Fibroblast of skin of left quadriceps (primary cell): ENCODE results near the gene ZCCHC8.
"Not testable (repeated sequence)": the region's sequence is repeated elsewhere in the genome, so short reads cannot be mapped to it uniquely, and the experiment has no call there.

ENCODE experiments used
- DNase-seq, 2 experiments: peaks; one replicate each; pipeline ENCODE4 v3.0.0-alpha.2; 2013; ENCODE audit warnings: low read depth in 2 of 2

Gene ZCCHC8

DNA sequence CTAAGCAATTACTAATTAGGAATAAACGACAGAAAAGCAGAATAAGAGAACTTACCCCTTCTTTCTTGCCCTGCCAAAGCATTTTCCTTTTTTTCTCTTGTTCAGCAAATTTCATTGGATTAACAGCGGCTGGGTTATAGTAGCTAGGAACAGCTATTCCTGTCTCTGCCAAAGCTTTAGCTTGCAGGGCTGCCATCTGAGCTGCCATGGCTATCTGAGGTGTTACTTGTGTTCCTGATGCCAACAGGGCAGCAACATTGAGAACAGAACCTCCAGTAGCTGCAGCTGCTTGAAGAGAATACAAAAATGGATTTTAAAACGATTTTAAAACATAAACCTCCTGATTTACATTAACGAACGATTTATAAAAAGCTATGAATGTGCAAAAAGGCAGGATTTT lies 7.4 kb upstream of the ZCCHC8 start:
- DNase-seq, result no peak

DNA sequence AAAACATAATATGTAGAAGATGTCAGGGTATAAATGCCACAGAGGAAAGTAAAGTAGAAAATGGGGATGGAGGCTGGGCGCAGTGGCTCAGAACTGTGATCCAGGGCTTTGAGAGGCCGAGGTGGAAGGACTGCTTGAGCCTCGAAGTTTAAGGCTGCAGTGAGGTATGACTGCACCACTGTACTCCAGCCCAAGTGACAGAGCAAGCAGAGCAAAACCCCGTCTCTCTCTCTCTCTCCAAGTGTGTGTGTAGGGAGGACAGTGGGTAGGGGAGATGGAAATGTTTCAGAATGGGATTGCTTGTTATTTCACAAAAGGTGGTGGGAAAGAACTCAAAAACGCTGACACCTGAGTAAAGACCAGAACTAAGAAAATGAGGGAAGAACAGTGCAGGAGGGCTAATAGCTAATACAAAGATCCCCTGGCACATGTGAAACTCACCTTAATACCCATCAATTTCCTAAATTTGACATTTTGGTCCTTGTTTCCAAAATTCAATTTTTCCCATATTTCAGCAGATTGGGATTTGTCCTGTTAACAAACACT lies 5.7 kb upstream of the ZCCHC8 start:
- DNase-seq, result no peak

DNA sequence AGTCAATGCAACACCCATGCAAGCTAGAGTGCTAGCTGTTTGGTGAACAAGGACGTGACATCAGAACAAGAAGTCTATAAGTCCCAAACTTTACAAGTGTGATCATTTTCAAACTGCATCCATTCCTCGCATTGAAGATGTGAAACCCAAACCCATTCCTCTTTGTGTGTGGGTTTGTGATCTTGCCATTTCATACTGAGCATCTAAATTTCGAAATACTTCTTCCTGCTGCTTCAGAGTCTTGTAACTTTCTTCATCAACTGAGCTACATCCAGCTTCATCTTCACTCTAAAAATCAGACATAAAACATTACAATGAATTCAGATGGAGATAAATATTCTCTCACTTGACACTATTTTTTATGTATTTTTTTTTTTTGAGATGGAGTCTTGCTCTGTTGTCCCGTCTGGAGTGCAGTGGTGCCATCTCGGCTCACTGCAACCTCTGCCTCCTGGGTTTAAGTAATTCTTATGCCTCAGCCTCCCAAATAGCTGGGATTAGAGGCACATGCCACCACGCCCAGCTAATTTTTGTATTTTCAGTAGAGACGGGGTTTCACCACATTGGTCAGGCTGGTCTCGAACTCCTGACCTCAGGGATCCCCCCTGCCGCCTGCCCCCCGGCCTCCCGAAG lies 4.8 kb upstream of the ZCCHC8 start:
- DNase-seq, result no peak

DNA sequence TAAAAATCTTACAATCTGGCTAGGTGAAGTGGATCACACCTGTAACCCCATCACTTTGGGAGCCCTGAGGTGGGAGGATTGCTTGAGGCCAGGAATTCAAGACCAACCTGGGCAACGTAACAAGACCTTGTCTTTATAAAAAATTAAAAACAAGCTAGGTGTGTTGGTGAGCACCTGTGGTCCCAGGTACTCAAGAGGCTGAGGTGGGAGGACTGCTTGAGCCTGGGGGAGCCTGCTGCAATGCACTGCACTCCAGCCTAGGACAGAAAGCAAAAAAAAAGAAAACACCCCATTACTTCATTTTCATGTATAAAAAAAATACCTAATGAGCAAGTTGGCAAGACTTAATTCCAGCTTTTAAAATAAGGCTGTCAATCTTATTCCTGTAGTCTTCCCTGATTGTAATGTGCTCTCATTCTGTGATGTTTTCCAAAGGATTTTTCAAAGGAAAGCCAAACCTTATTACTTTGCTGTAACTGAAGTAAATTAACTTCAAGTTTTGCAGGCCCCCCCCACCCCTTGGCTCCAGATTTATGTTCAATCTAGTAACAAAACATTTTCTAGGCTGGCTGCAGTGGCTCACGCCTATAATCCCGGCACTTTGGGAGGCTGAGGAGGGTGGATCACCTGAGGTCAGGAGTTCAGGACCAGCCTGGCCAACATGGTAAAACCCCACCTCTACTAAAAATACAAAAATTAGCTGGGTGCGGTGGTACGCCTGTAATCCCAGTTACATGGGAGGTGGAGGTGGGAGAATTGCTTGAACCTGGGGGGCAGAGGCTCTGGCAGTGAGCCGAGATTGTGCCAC lies 3.3 kb upstream of the ZCCHC8 start:
- no peak for DNase-seq

DNA sequence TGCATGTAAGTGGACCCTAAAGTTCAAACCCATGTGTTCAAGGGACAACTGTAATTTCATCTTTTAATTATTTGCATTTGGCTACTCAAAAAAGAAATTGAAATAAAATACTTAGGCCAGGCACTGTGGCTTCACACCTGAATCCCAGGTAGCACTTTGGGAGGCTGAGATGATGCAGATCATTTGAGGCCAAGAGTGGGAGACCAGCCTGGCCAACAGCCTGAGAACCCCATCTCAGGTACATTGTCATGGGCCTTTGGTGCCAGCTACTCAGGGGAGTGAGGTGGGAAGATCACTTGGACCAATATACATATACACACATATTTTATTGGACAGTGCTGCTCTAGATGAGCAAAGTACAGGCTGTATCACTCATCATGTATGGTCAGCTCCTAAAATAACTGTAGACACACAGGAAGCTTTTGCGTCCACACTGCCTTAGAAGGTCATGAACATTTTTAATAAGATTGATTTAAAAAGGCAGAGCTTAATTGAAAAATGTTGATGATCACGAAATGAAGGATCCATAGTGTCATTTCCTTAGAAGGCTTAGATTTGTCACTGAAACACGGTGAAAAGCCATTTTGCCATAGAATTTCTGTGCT lies 2.5 kb upstream of the ZCCHC8 start:
- no peak for DNase-seq

DNA sequence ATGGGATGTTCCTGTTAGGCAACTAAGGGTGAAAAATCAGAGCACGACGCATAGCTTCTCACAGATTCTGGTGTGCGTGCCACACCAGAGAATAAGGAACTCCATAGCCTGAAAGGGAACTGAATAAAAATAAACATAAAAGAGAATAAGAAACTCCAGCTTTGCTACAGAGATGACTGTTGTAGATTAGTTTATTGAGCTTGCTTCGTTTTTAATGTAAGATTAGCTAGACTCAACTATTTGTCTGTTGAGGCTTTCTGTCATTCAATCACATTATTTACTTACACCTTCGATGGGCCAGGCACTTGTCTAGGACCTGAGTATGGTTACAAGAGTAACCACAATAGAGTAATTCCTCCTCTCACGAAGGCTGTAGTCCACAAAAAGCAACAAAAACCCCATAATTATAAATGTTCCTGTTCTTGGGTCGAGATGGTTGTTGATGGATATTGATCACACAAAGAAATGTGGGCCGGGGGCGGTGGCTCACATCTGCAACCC lies 807 bp upstream of the ZCCHC8 start:
- no peak for DNase-seq

DNA sequence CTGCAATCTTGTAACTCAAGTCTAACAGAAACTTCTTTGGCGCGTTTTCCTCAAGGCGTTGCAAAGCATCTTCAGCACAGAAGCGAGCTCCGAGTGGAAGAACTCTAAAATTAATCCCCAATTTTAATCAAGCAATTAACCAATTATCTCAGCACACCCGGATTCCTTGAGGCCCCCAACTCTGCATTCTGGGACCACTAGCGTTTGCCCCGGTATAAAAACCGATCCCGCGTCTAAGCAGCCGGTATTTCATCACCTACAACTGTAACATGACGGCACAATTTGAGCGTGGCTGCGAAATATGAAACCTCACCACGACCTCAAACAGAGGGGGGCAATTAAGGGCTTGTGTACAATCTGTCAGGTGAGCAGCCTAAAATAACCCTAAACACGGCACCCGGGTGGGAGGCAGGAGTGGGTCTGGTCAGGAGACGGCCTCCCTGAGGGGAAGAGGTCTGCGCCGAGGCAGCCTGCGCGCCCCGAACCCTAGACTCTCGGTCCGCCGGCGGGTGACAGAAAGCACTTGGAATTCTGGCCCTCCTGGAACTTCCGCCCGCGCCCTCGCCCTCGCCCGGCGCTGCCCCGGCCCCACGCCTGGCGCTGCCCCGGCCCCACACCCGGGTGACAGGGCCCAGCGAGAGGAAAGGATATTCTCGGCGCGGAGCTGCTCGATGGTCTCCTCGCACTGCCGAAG lies 594 bp downstream of the ZCCHC8 start:
- peak; percentile 27 to 37 for DNase-seq

DNA sequence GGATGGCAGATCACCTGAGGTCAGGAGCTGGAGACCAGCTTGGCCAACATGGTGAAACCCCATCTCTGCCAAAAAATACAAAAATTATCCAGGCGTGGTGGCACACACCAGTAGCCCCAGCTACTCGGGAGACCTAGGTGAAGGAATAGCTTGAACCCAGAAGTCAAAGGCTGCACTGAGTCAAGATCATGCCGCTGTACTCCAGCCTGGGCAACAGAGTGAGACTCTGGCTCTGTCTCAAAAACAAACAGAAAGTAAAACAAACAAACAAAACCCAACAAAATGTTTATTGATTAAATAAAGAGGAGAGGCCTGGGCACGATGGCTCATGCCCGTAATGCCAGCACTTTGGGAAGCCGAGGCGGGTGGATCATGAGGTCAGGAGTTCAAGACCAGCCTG lies 5.5 kb downstream of the ZCCHC8 start:
- DNase-seq, result no peak

DNA sequence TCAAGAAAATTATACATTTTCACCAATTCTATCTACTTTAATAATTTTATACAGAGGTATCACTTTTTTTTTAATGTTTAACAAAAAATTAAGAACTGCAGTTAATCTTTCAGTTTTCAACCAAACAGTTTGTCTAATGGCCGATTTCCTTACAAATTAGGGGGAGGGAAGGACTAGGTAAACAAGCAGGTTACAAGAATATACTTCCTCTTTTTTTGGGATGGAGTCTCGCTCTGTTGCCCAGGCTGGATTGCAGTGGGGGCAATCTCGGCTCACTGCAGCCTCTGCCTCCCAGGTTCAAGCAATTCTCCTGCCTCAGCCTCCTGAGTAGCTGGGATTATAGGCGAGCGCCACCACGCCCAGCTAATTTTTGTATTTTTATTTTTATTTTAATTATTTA lies 7.5 kb downstream of the ZCCHC8 start:
- DNase-seq, result not testable (repeated sequence)

DNA sequence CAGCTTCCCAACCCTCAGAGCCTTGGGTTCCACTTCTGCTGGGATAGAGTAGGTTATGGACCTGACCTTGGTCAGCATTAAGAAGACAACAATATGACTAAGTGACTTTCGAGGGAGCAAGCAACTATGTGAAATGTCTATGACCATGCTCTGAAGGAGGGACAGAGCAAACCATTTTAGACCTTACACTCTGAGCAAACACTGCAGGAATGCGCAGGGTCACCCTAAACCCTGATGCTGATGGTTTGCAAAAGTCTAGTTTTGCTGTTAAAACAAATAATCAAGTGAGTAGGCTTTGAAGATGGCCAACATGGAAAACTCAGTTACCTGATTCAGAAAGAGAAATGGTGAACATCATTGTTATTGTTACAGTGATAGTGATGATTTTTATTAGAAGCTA lies 8.7 kb downstream of the ZCCHC8 start:
- DNase-seq, result no peak

DNA sequence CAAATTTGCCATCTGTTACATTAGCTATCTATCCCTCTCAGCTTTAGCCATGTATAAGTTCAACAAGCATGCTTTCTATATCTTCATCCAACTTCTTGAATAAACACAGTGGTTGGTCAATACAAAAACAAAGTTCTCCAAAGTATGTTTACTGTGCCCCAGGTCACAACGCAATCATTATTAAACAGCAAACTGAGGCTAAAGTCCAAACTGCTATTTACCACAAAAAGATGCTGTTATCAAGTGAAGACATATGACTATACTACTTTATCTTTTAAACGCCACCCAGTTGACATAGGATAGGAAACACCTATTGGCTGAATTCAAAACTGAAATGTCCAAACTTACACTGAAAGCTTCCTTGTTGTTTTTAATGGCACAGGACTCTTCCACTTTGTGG lies 11.7 kb downstream of the ZCCHC8 start:
- no peak for DNase-seq

DNA sequence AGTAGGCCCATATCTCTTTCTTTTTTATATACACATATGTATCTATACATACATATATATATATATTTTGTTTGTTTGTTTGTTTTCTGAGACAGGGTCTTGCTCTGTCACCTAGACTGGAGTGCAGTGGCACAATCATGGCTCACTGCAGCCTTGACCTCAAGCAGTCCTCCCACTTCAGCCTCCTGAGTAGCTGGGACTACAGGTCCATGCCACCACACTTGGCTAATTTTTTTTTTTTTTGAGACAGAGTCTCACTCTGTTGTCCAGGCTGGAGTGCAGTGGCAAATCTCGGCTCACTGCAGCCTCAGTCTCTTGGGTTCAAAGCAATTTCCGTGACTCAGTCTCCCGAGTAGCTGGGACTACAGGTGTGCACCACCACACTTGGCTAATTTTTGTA lies 12.9 kb downstream of the ZCCHC8 start:
- DNase-seq, result not testable (repeated sequence)

DNA sequence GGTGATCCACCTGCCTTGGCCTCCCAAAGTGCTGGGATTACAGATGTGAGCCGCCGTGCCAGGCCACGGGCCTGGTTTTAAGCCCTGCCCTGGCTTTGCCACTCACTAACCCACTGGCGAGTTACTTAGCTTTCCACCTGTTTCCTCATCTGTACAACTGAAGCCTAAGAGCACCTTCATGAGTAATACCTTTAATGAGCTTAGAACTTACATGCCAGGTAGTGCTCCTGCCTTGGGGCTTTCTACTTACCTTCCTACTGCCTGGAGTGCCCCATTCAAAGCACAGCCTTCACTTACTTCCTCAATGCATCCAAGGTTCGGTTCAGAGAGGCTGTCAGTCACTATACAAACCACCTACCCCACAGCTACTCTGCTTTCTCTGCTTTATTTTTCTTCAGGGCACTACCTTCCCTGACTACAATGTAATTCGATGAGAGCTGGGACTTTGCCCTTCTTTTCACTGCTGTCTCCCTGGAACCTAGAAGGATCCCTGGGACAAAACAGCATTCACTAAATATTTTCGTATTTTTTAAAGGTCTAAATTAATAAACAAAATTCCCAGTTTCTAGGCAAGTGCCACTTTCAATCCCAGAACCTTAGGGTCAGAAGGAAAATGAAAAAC lies 13.8 kb downstream of the ZCCHC8 start:
- DNase-seq, result no peak

DNA sequence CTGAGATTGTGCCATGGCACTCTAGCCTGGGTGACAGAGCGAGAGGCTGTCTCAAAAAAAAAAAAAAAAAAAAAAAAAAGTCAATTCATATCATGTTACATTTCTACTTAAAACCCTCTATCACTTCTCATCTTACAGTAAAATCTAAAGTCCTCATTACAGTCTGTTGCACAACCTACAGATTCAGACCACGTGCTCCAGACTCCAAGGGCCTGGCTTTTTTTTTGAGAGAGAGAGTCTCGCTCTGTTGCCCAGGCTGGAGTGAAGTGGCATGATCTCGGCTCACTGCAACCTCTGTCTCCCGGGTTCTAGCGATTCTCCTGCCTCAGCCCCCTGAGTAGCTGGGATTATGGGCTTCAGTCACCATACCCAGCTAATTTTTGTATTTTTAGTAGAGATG lies 14.4 kb downstream of the ZCCHC8 start:
- peak; percentile 24 to 39 for DNase-seq

DNA sequence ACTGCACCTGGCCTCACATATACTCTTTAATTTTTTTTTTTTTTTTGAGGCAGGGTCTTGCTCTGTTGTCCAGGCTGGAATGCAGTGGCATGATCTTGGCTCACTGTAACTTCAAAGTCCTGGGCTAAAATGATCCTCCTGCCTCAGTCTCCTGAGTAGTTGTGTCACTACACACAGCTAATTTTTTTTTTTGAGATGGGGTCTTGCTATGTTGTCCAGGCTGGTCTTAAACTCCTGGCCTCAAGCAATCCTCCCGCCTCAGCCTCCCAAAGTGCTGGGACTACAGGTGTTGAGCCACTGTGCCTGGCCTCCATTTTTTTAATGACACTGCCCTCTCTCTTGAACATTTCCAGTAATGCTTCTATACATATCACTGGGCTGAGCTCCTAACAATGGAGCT lies 16.3 kb downstream of the ZCCHC8 start:
- DNase-seq, result not testable (repeated sequence)

DNA sequence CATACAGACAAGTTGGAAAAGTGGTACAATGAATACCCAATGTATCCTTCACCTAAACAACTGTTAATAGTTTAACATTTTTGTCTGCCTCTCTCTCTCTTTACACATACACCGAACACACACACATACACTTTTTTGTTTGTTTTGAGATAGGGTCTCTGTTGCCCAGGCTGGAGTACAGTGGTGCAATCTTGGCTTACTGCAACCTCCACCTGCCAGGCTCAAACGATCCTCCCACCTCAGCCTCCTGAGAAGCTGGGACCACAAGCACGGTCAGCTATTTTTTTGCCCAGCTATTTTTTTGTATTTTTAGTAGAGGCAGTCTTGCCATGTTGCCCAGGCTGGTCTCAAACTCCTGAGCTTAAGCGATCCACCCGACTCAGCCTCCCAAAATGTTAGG lies 16.8 kb downstream of the ZCCHC8 start:
- no peak for DNase-seq

DNA sequence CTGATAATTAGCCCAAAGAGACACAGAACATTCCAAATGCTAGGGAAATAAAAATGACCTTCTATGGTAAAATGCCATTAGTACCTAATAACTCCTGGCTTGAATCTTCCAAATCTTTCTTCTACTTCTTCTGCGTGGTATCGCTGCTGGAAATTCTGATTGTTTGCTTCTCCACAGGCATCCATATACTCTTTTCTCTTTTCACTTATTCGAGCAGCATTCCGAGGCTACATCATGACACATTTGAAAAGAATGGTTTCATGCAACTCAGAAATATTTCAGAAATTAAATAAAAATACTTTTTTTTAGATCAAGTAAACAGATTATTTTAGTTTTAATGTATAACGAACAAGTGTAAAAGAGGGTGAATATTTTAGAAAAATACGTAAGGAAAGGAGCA lies 18.9 kb downstream of the ZCCHC8 start:
- no peak for DNase-seq

DNA sequence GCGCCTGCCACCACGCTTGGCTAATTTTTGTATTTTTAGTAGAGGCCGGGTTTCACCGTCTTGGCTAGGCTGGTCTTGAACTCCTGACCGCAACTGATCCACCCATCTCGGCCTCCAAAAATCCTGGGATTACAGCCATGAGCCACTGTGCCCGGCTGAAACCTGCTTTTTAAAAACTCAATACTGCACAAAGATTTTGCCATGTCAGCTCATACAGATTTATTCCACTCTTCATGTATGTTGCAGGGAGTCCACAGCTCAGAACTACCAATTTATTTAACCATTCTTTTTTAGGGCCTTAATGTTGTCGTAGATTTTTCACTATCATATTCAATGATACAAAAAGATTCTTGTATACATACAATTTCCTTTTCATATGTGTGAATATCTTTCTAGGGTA lies 20.0 kb downstream of the ZCCHC8 start:
- DNase-seq, result no peak

DNA sequence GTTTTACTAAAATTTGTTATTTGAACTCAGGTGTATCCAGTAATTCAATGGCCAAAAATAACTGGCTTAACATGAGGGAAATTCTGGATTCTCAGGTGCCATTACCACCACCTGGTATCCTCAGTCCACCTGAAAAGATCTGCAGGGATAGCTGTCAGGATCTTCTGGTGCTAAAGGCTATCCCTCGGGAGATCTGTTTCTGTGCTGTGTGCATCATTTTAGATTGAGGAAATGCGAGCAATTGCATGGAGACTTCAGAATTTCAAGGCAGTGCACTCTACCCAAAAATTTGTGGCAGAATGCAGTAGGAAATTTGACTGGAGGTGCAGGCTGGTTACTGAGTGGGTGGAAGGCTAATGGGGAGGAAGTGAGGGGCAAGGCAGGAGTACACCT lies 26.4 kb downstream of the ZCCHC8 start:
- no peak for DNase-seq

DNA sequence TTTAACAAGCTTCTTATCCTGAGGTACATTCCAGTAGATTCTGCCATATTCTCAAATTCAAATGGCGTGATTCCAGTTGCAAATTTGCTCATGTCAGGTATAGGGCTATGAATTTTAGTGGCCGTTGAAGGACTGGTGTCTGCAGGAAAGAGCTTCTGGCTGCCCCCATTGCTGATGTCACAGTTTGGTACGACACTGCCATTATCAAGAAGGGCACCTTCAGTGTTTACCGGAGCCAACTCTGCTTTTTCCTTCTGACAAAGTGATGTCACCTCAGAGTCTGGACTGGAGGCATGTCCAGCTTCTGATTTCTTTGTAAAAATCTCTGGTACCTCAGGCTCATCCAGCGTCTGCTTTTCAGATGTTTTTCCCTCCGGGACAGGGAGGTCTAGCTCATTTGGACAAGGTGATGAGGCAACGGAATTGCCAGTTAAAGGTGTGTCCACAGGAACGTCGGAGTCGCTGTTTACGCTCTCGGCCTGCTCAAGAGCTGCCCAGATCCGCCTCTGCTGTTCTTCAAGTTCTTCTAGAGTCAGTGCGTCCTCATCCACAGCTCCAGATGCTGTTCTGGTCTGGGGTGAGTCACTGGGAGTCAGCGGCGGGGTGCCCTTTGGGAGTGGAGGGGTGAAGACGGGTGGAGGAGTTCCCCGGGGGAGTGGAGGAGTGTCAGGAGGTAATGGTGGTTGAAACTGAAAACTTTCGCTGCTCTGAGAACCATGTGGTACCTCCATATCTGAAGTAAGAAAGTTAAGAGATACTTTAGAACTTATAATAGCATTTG lies 27.0 kb downstream of the ZCCHC8 start:
- DNase-seq, result no peak
